ENCODE data around the gene GIPC1.
"Not testable (repeated sequence)": the region's sequence is repeated elsewhere in the genome, so short reads cannot be mapped to it uniquely, and the experiment has no call there.

The GIPC1 gene

GRCh38 chr19:14467391-14467790, 28.5 kb downstream of the GIPC1 start:
- DNase-seq, result no peak

DNA sequence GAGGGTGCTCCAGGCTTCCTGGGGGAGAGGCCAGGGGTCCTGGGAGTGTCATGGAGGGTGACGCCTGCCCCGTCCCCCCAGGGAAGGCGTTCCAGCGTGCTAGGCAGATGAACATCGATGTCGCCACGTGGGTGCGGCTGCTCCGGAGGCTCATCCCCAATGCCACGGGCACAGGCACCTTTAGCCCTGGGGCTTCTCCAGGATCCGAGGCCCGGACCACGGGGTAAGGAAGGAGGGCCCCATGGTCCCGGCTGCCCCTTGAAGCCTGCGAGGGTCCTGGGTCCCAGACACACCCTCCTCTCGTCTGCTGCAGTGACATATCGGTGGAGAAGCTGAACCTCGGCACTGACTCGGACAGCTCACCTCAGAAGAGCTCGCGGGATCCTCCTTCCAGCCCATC, 32.2 kb downstream of the GIPC1 start:
- DNase-seq, result no peak

- DNase-seq, result not testable (repeated sequence)
Measured at GRCh38 chr19:14462401-14462800, 33.5 kb downstream of the GIPC1 start.

DNA sequence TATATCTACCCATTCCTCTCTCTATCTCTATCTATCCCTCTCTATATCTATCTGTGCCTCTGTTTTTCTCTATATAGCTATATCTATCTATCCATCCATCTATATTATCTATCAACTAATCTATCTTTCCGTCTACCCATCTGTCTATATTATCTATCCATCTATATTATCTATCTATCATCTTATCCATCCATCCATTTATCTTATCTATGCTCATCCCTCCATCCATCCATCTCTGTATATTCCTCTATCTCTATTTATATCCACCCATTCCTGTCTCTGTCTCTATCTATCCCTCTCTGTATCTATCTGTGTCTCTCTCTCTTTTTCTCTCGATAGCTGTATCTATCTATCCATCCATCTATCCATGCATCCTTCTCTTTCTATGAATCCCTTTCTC, 35.0 kb downstream of the GIPC1 start:
- no peak for DNase-seq

DNA sequence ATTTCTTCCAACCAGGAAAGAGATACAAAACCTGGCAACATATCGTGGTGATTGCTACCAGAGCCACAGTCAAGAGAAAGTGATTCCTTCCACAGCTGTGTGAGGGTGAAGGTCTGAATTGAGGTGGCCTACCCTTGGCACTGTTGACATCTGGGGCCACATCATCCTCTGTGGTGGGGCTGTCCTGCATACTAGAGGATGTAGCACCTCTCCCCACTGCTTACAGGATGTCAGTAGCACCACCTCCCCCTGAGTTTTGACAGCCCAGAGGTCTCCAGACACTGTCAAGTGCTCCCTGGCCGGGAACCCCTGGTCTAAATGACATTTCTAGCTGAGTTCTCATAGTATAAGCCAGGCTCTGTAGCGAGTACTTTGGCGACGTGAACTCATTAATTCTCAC, 36.2 kb downstream of the GIPC1 start:
- DNase-seq, result no peak

DNA sequence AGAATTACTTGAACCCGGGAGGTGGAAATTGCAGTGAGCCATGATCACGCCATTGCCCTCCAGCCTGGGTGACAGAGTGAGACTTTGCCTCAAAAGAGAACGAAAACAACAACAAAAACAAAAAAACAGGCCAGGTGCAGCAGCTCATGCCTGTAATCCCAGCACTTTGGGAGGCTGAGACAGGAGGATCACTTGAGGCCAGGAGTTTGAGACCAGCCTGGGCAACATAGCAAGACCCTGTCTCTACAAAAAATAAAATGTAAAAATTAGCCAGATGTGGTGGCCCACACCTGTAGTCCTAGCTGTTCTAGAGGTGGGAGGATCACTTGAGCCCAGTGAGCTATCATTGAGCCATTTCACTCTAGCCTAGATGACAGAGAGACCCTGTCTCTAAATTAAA, 43.6 kb downstream of the GIPC1 start:
- DNase-seq, result not testable (repeated sequence)

- DNase-seq, result no peak
Measured at GRCh38 chr19:14450876-14451275, 45.1 kb downstream of the GIPC1 start.

- peak; percentile 73 for DNase-seq
Measured at GRCh38 chr19:14450168-14450874, 45.6 kb downstream of the GIPC1 start.

GRCh38 chr19:14449321-14449720, 46.6 kb downstream of the GIPC1 start:
- DNase-seq, result no peak

DNA sequence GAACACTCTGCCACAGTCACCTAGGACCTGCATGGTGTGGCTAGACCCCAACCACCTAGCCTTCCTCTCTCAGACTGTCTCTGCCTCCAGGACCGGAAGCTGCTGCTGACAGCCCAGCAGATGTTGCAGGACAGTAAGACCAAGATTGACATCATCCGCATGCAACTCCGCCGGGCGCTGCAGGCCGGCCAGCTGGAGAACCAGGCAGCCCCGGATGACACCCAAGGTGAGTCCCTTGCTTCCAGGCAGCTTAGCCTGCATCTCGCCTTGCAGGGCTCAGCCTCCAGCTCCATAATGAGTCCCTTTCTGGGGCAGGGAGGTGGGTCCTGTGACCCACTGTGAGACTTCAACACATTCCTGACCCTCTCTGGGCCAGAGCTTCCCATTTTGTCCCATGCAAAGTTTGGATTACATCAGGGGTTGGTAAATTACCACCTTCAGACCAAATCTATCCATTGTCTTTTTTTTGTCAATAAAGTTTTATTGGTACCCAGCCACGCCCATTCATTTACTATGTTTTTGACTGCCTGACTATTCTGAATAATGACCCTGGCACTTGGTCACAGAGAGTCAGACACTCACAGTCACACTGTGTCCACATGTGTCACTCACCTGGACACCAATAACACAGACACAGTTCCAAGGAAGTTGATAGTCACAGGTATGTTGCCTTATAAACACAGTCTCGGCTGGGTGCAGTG, 49.4 kb downstream of the GIPC1 start:
- no peak for DNase-seq

- DNase-seq, result no peak
Measured at GRCh38 chr19:14443632-14444216, 52.2 kb downstream of the GIPC1 start.

DNA sequence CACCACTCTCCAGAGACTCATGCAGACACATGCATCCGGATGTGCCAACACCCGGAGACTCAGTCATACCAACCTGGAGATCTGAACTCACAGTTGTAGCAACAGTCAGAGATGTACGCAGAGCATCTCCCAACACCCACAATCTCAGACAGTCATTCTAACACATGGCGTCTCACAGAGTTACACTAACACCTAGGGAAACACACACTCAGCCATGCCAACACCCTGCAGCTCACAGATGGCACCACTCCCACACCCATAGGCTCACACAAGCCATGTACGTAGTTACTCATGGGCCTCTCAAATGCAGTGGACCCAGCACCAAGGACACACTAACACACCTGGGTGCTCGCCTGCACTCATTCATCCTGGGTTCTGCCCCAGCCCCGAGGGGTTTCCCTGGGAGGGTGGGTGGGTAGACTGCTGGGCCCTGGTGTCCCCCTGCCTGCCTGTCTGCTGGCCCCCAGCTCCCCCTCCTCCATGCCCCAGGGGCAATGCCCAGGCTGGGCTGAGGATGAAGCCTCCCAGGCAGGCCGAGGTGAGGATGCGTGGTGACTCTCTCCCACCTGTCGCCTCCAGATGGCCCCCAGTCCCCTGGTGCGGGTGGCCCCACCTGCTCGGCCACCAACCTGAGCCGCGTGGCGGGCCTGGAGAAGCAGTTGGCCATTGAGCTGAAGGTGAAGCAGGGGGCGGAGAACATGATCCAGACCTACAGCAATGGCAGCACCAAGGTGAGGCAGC, 52.9 kb downstream of the GIPC1 start:
- DNase-seq, result no peak

- no peak for DNase-seq
Measured at GRCh38 chr19:14441041-14441938, 54.6 kb downstream of the GIPC1 start.

GRCh38 chr19:14440049-14440448, 55.9 kb downstream of the GIPC1 start:
- DNase-seq, result no peak

DNA sequence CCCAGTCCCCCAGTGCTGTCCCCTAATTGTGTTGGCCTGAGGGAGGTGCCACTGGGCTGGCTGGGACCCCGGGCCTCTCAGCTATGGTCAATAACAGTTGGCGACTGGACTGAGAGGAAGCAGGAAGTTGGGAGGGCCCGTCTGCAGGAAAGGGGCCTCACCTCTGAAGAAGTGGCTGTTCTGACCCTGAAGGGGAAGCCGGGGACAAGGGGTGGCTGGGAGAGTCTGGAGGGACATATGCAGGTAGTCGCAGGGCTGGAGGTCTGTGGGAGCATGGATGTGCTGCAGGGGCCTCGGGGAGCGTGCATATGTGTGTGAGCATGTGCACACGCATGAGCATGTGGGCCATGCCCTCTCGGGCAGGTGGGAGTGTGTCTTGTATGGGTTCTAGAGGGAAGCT, 56.9 kb downstream of the GIPC1 start:
- DNase-seq, result no peak

GRCh38 chr19:14437578-14438140, 58.3 kb downstream of the GIPC1 start:
- DNase-seq, result no peak

- no peak for DNase-seq
Measured at GRCh38 chr19:14435320-14436050, 60.4 kb downstream of the GIPC1 start.

DNA sequence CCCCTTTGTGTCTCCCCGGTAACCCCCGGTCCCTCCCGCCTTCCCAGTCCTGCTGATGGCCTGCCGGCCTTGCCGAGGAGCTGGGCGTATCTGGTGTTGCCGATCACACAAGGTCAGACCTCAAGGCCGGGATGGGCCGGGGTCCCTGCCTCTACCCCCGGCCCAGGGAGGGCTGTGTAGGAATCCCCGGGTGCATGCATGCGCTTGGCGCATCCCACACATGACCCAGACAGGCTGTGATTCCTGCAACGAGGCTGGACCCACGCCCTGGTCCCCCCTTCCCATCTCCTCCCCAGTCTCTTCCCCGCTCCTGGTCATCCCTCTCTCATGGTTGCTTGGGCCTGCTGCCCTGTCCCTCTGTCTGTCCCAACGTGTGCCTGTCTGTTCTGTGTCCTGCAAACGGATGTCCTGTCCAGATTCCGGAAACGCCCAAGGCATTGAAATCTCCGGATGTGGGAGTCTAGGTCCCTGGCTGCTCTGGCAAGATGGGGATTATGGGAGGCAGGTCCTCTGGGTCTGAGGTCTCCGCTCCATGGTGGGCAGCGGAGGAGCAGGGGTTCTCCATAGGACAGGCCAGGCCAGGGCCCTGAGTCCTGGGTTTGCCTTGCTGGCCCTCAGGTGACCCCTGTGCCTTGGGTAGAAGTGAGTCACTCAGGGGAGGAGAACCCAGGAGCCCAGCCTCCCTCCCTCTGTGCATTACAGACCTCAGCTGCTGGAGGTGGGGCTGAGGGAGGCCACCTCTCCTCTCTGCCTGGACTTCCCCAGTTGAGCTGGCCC, 61.2 kb downstream of the GIPC1 start:
- DNase-seq, result peak; percentile 20

DNA sequence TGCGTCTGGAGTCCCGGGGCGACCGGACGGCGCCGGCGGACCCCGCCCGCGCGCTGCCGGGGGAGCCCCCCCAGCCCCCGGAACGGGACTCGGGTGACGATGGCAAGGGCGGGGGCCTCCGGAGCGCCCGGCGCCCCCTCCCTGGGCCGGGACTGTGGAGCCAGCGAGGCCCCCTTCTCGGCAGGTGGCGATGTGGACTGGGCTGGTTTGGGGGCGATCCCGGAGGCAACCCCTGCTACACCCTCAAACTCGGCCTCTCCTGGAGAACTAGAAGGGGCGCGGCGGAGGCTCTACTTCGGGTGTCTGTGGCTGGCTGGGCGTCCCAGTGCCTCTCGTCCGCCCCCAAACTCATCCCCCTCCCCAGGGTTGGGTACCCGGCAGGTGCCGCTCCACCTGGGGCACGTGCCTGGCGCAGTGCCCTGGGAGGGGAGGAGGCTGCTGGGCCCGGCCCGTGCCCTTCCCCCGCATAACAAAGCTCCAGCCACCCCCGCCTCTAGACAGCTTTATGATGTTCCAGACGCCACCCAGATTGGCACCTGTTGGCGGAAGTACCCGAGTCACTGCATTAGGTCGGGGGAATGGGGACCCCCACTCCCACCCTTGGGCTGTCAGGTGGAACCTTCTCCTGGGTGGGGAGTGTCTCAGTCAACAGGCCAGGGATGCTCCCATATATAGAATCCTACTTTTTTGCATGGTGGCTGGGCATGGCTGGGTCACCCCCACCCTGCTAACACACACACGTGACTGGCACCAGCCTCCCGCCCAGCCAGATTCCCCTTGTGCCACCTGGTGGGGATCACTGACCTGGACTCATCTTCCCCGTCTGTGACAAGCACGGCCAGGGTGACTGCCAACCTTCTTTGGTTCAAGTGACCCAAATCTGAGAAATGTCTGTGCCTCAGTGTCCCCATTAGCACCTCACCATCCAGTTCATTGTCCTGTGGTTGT, 62.1 kb downstream of the GIPC1 start:
- DNase-seq, result peak; percentile 71
